ENCODE data around the gene SH3GL2.

SH3GL2 gene

DNA sequence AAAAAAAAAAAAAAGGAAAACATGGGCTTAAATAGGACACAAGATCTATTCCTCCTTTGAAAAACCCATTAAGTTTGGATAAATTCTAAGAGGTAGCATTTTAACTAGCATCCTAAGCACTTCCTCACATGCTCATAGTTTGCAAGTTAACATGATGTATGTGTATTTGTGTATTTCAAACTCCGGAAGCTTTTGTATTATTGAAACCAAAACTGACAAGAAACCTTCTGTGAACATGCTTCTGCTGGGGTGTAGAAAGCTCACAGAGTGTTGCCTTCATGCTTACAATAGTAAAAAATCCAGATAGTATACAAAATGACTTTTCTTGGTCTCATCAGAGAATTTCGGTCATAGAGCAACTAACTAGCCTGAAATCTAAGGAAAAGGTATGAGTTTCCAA, 103.8 kb downstream of the SH3GL2 start:
- TF ChIP-seq, protein P1, sequence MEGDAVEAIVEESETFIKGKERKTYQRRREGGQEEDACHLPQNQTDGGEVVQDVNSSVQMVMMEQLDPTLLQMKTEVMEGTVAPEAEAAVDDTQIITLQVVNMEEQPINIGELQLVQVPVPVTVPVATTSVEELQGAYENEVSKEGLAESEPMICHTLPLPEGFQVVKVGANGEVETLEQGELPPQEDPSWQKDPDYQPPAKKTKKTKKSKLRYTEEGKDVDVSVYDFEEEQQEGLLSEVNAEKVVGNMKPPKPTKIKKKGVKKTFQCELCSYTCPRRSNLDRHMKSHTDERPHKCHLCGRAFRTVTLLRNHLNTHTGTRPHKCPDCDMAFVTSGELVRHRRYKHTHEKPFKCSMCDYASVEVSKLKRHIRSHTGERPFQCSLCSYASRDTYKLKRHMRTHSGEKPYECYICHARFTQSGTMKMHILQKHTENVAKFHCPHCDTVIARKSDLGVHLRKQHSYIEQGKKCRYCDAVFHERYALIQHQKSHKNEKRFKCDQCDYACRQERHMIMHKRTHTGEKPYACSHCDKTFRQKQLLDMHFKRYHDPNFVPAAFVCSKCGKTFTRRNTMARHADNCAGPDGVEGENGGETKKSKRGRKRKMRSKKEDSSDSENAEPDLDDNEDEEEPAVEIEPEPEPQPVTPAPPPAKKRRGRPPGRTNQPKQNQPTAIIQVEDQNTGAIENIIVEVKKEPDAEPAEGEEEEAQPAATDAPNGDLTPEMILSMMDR (IDR thresholded peaks at IDR 0.05; ENCODE audit: borderline replicate concordance, control extremely low read depth, extremely low read depth, insufficient read depth, missing control alignments) = no peak
- DNase-seq (ENCODE audit: low spot score) = no peak
- in situ Hi-C loops (cut with MboI; ENCODE audit: low sequenced_read_pairs, unreplicated experiment) = no loop called here

DNA sequence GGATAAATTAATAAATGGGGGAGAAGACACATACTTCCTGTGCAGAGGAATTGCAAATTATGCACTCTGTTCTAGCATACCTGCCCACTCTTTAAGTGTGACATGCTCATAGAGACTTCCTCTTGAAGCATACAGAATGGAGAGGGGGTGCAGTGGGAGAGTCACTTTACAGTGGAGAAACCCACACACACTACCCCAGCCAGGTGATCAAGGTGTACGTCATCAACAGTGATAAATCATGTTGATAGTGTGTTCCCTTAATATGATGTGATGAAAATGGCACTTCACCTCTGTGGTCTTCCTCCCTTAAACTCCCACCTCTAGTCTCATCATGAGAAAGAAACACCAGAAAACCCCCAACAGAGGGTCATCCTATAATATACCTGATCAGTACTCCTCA, 110.0 kb downstream of the SH3GL2 start:
- TF ChIP-seq, protein P1 (IDR thresholded peaks at IDR 0.05; ENCODE audit: borderline replicate concordance, control extremely low read depth, extremely low read depth, insufficient read depth, missing control alignments) = no peak
- DNase-seq (ENCODE audit: low spot score) = no peak
- in situ Hi-C loops (cut with MboI; ENCODE audit: low sequenced_read_pairs, unreplicated experiment) = no loop called here

DNA sequence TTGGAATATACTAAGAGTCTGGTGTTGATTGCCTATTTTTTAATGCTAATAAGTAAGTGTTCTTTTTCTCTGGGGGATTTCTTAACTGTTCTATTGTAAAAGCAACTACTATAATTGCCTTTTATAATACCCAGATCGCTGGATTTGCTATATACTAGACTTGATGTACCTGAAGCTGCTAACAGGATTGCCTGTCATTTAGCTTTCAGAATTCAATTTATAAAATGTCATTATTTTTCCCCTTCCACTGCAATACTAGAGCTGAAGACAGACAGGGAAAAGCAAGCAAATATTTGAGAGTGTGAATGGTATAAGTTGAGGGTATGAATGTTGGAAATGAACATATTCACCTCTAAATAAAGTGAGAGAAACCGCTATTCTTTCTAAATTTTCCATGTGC, 115.5 kb downstream of the SH3GL2 start:
- TF ChIP-seq, protein P1 (IDR thresholded peaks at IDR 0.05; ENCODE audit: borderline replicate concordance, control extremely low read depth, extremely low read depth, insufficient read depth, missing control alignments) = no peak
- no peak for DNase-seq (ENCODE audit: low spot score)
- in situ Hi-C loops (cut with MboI; ENCODE audit: low sequenced_read_pairs, unreplicated experiment) = no loop called here

DNA sequence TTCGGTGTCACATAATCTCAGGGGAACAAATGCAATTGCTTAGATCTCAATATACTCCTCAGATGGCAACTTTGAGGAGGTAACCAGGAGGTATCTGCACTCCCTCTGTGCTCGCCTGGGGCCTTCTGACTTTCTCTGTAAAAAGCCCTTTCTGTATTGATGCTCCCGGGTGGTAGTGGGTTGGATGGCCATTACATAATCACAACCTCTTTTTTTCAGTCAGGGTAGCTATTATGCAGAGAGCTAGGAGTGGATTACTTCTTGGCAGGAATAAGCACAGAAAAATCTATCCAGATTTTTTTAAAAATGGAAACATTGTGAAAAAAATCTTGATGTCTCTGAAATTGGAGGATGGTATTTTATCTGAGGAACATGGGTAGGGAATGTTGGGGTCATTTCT, 116.6 kb downstream of the SH3GL2 start:
- in situ Hi-C loops (cut with MboI; ENCODE audit: low sequenced_read_pairs, unreplicated experiment) = no loop called here
- no peak for DNase-seq (ENCODE audit: low spot score)
- TF ChIP-seq, protein P1 (IDR thresholded peaks at IDR 0.05; ENCODE audit: borderline replicate concordance, control extremely low read depth, extremely low read depth, insufficient read depth, missing control alignments) = no peak

DNA sequence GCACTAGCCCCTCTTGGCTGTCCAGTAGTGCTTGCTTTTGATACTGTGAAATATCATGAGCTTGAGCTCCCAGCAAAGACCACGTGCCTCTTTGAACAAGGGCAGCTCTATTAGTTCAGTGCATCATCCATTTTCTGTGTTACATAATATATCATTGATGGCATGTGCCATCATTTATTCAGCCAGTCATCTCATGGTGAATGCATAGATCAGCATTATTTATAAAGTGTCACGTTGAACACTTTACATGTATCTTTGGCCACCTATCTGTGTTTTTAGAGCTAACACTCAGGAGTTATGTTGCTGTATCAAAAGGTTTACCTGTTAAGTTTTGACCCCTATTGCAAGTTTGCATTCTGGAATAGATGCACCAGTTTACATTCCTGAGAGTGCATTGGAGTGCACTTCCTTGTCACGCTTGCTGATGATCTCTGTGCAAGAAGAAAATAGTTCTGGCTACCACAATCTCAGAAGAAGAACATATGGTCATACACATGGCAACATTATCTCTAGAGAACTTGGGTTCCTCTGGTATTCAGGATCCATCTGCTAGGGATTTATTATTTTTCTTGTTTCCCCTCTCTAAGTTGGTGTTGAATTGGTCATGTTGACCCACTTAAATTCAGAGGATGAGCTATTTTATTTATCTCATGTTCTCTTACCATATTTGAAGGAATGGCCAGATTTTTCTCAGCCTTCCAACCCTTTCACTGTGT, 120.9 kb downstream of the SH3GL2 start:
- TF ChIP-seq, protein P1 (IDR thresholded peaks at IDR 0.05; ENCODE audit: borderline replicate concordance, control extremely low read depth, extremely low read depth, insufficient read depth, missing control alignments) = no peak
- in situ Hi-C loops (cut with MboI; ENCODE audit: low sequenced_read_pairs, unreplicated experiment) = no loop called here
- DNase-seq (ENCODE audit: low spot score) = no peak

DNA sequence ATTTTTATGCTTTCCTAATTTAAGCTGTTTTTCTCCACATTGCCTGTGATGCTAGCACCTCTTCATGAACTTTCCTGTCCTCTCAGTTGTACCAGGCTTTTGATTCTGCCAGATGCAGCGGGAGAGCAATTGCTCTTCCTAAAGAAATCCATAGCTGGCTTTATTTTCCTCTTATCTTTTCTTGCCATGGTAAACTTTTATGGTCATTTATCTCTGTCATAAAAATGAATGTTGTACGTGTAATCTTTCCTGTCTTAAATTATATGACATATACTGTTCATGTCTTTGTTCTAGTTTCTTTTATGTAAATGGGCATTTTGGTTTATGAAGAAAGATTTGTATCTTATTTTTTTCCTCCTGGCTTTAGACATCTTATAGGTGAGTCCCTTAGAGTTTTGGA, 127.5 kb downstream of the SH3GL2 start:
- in situ Hi-C loops (cut with MboI; ENCODE audit: low sequenced_read_pairs, unreplicated experiment) = no loop called here
- DNase-seq (ENCODE audit: low spot score) = no peak

More for the DNA sequence above, 127.5 kb downstream of the SH3GL2 start:
- TF ChIP-seq, protein P1 (IDR thresholded peaks at IDR 0.05; ENCODE audit: borderline replicate concordance, control extremely low read depth, extremely low read depth, insufficient read depth, missing control alignments) = no peak

Measured in GM13976 (cell line).